Left lung (tissue), 14 donors: ENCODE measurements around the gene SNX11. TPM values are rescaled to one million over a fixed set of nuclear protein-coding genes. Genes with fewer than 3 reads are reported as not detected.

Experiments
- ATAC-seq: fragments of 200-7000 bp; cut with Tn5 transposase; one replicate; pipeline ENCODE4 v1.9.1; 2020; ENCODE audit warnings: moderate library complexity
- DNase-seq, 4 donors: peaks; one replicate each; pipeline ENCODE4 v3.0.0-alpha.2; 2013 to 2020
- H3K27ac ChIP-seq, 2 donors: fragments of 200-600 bp; sonication (generic) in 1 of 2; one replicate each; pipeline versions ENCODE4 v1.5.0 to v1.8.0; 2020 to 2021
- H3K27me3 ChIP-seq, 2 donors: fragments of 200-600 bp; sonication (generic) in 1 of 2; one replicate each; pipeline versions ENCODE4 v1.5.0 to v1.8.0; 2020 to 2021
- H3K36me3 ChIP-seq, 2 donors: fragments of 200-600 bp; sonication (generic) in 1 of 2; one replicate each; pipeline versions ENCODE4 v1.5.0 to v1.8.0; 2020 to 2021
- H3K4me1 ChIP-seq, 2 donors: fragments of 200-600 bp; one replicate each; pipeline ENCODE4 v1.8.0; 2021
- H3K4me3 ChIP-seq, 2 donors: fragments of 200-600 bp; sonication (generic) in 1 of 2; one replicate each; pipeline versions ENCODE4 v1.5.0 to v1.8.0; 2020 to 2021; ENCODE audit warnings: mild to moderate bottlenecking in 1 of 2
- H3K9me3 ChIP-seq, 2 donors: fragments of 200-600 bp; sonication (generic) in 1 of 2; one replicate each; pipeline versions ENCODE4 v1.5.0 to v1.8.0; 2020 to 2021
- CTCF ChIP-seq, 2 donors: fragments of 200-600 bp; sonication (generic) in 1 of 2; IDR thresholded peaks; one replicate each; pipeline versions ENCODE4 v1.5.0 to v1.8.0; 2021; ENCODE audit warnings: antibody characterized with exemption in 2 of 2
- intact Hi-C, 2 donors: fragments of 100-400 bp; cut with DNase I; formaldehyde crosslinking; loops; one replicate each; pipeline versions ENCODE4 v1.11.2 to v1.14.2; 2022
- long read RNA-seq, 12 donors: library from polyadenylated mRNA in 2 of 12; unstranded in 2 of 12; transcript quantifications; one replicate each; pipeline ENCODE4 v2.0.0 and lab custom pipeline, GENCODE V29; 2019 to 2026
- polyA plus RNA-seq, 6 donors: library from polyadenylated mRNA; unstranded; fragments of 120-200 nt; gene quantifications; one replicate each; pipeline ENCODE4 v1.2.1, GENCODE V29; 2013; ENCODE audit not compliant: insufficient read length in 6 of 6
- total RNA-seq, 2 donors: library from RNA; stranded (reverse); fragmentation: NEBNext Ultra II Directional; extraction: Animal tissue kit (Norgen Biotek cat#: 25700); gene quantifications; one replicate each; pipeline ENCODE4 v1.2.1, GENCODE V29; 2021
- donor health status: DM: no; HTN: yes; CAD: no.
- donor health status: DM: no; HTN: no; CAD: no.

SNX11 gene
- total RNA-seq (10 to 100 TPM; 21.5 to 32.4 TPM), polyA plus RNA-seq (10 to 100 TPM; 12.2 to 16.5 (median 13.2) TPM)
- long read RNA-seq, donor 1, transcript SNX11-201 (7 exons, 2,315 nt) = major isoform, 6 of 6 reads
- long read RNA-seq, donor 1, partial matches to known transcripts = 0 of 6 reads
- long read RNA-seq, donor 1, other reads (novel, unspliced or antisense) = 0 of 6 reads
- long read RNA-seq, donor 2, partial matches to known transcripts = 0 of 1 reads
- long read RNA-seq, donor 2, other reads (novel, unspliced or antisense) = 0 of 1 reads
- long read RNA-seq, donor 3, partial matches to known transcripts = 0 of 5 reads
- long read RNA-seq, donor 3, other reads (novel, unspliced or antisense) = 0 of 5 reads
- long read RNA-seq, donor 4, transcript SNX11-201 (7 exons, 2,315 nt) = major isoform, 7 of 9 reads
- long read RNA-seq, donor 4, partial matches to known transcripts = 0 of 9 reads
- long read RNA-seq, donor 4, other reads (novel, unspliced or antisense) = 2 of 9 reads
- long read RNA-seq, donor 5, partial matches to known transcripts = 0 of 2 reads
- long read RNA-seq, donor 5, other reads (novel, unspliced or antisense) = 0 of 2 reads
- long read RNA-seq, donor 6, partial matches to known transcripts = 10 of 12 reads
- long read RNA-seq, donor 6, other reads (novel, unspliced or antisense) = 0 of 12 reads
- long read RNA-seq, donor 7, partial matches to known transcripts = 0 of 2 reads
- long read RNA-seq, donor 7, other reads (novel, unspliced or antisense) = 0 of 2 reads
- long read RNA-seq, donor 8, partial matches to known transcripts = 11 of 15 reads
- long read RNA-seq, donor 8, other reads (novel, unspliced or antisense) = 0 of 15 reads
- long read RNA-seq, donor 9 = 0 reads
- long read RNA-seq, donor 10, transcript SNX11-201 (7 exons, 2,315 nt) = major isoform, 13 of 19 reads
- long read RNA-seq, donor 10, partial matches to known transcripts = 0 of 19 reads
- long read RNA-seq, donor 10, other reads (novel, unspliced or antisense) = 4 of 19 reads
- long read RNA-seq, donor 11 = 0 reads
- long read RNA-seq, donor 12, partial matches to known transcripts = 0 of 3 reads
- long read RNA-seq, donor 12, other reads (novel, unspliced or antisense) = 0 of 3 reads

DNA sequence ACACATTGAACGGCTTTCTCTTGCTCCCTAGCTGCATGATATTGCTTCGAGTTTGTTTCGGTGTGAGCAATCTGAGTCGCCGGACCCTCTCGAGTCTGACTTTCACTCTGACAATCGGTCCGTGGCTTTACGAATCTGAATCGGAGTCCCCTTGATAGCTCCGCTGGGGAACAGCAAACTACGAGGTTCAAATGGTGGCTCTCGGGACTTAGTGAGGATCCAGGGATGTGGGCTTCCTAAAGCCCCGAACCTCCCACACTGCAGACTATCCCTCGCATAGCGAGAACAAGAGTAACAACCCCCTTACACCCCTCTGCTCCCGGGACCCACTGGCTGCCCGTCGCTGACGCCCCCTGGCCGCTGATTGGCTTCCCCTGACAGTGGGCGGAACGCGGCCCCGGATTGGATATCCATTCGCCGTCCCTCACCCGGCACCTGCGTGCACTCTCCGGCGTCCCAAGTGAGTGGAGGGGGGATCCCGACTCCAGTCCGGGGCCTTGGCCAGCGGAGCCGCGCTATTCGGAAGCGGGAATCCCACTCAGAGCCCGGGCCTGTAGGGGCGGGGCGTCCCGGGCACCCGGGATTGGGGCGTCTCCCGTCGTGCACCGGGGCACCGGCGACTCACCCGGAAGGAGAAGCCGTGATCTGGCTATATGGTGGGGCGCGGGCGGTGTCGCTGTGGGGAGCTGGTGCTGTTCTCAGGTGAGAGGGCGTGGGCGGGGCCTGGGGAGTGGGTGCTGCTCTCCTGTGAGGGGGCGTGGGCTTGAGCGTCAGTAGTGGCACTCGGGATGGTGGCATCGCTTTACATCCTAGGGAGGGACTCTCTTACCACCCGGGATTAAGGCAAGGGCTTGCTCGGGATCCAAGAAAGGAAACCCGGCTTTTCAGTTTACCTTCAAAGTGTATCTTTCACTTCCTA lies at the start of gene SNX11:
TSS of gene SNX11 (plus strand) at position 630 of the 919 bp plus-strand sequence. CDS start 4,278 bp downstream, outside the sequence.
- peak within 1 kb of the TSS; percentile 91 to 95 for H3K27ac ChIP-seq
- H3K4me1 ChIP-seq = peaks cover 9 to 56% of the 10 kb centered on the region in 2 donors
- TF ChIP-seq CTCF (IDR thresholded peaks at IDR 0.05) = no peak
- peak within 1 kb of the TSS; percentile 63 to 82 for H3K4me3 ChIP-seq
- no peaks in the 10 kb centered on the region for H3K36me3 ChIP-seq
- H3K27me3 ChIP-seq = no peaks in the 10 kb centered on the region
- ATAC-seq = peak; percentile 97
- intact Hi-C loops = no loop called here
- DNase-seq = peak; percentile 85 to 97 (median 92)
- H3K9me3 ChIP-seq = peaks cover 0 to 4% of the 10 kb centered on the region in 2 donors

DNA sequence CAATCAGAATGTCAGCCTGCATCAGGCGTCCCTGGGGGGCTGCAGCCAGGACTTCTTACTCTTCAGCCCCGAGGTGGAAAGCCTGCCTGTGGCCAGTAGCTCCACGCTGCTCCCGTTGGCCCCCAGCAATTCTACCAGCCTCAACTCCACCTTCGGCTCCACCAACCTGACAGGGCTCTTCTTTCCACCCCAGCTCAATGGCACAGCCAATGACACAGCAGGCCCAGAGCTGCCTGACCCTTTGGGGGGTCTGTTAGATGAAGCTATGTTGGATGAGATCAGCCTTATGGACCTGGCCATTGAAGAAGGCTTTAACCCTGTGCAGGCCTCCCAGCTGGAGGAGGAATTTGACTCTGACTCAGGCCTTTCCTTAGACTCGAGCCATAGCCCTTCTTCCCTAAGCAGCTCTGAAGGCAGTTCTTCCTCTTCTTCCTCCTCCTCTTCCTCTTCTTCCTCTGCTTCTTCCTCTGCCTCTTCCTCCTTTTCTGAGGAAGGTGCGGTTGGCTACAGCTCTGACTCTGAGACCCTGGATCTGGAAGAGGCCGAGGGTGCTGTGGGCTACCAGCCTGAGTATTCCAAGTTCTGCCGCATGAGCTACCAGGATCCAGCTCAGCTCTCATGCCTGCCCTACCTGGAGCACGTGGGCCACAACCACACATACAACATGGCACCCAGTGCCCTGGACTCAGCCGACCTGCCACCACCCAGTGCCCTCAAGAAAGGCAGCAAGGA lies 49.0 kb upstream of the SNX11 start:
- no peaks in the 10 kb centered on the region for H3K9me3 ChIP-seq
- no peak for DNase-seq
- H3K4me1 ChIP-seq = peaks cover 6 to 37% of the 10 kb centered on the region in 2 donors
- TF ChIP-seq CTCF (IDR thresholded peaks at IDR 0.05) = no peak
- H3K4me3 ChIP-seq = no peak overlapping the region
- H3K27me3 ChIP-seq = no peaks in the 10 kb centered on the region
- no peak overlapping the region for H3K27ac ChIP-seq
- ATAC-seq = no peak
- intact Hi-C loops = no loop called here
- H3K36me3 ChIP-seq = peaks cover 0 to 91% of the 10 kb centered on the region in 2 donors

DNA sequence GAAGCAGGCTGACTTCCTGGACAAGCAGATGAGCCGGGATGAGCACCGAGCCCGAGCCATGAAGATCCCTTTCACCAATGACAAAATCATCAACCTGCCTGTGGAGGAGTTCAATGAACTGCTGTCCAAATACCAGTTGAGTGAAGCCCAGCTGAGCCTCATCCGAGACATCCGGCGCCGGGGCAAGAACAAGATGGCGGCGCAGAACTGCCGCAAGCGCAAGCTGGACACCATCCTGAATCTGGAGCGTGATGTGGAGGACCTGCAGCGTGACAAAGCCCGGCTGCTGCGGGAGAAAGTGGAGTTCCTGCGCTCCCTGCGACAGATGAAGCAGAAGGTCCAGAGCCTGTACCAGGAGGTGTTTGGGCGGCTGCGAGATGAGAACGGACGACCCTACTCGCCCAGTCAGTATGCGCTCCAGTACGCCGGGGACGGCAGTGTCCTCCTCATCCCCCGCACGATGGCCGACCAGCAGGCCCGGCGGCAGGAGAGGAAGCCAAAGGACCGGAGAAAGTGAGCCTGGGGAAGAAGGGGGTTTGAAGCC lies 48.4 kb upstream of the SNX11 start:
- no peak for TF ChIP-seq CTCF (IDR thresholded peaks at IDR 0.05)
- Histone ChIP-seq H3K4me3 (no peak overlapping the region), H3K27ac (no peak overlapping the region), H3K9me3 (no peaks in the 10 kb centered on the region), H3K27me3 (no peaks in the 10 kb centered on the region), H3K4me1 (peaks cover 0 to 31% of the 10 kb centered on the region in 2 donors), H3K36me3 (peaks cover 0 to 91% of the 10 kb centered on the region in 2 donors)
- no peak for ATAC-seq
- intact Hi-C loops = no loop called here
- no peak for DNase-seq

DNA sequence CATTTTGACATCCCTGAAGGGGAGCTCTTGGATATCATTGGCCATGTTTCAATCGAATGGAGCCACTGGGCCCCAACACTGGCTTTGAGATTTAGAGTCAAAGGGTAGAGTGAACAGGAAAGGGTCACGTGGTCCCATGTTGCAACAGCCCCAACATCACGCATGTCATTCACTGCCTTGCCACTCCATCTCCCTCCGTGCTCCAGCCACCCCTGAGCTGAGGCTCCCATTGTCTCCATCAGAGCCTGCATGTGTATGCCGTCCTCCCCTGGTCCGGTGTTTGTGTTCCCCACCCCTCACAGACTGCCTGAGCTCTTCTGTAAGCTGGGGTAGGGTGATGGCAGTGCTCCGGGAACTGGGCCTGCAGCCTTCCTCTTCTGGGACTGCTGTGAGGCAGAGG lies 47.3 kb upstream of the SNX11 start:
- ATAC-seq (peak; percentile 36), DNase-seq (no peak)
- Histone ChIP-seq H3K27ac (no peak overlapping the region), H3K36me3 (peaks cover 0 to 91% of the 10 kb centered on the region in 2 donors), H3K9me3 (no peaks in the 10 kb centered on the region), H3K27me3 (no peaks in the 10 kb centered on the region), H3K4me1 (peaks cover 0 to 20% of the 10 kb centered on the region in 2 donors), H3K4me3 (no peak overlapping the region)
- no peak for TF ChIP-seq CTCF (IDR thresholded peaks at IDR 0.05)
- intact Hi-C loops = no loop called here
